Stimulated activated CD8-positive, alpha-beta memory T cell treated with anti-CD3 and anti-CD28 coated beads, Interleukin-4, amount 100 ng/mL, for 24 hours (primary cell): ENCODE results near the gene CSH2.
"Not testable (repeated sequence)": the region's sequence is repeated elsewhere in the genome, so short reads cannot be mapped to it uniquely, and the experiment has no call there.

ENCODE experiments used
- DNase-seq: peaks from one replicate; pipeline ENCODE4 v3.0.0-alpha.2; 2020; ENCODE audit warnings: low read depth

Gene CSH2

GRCh38 chr17:63873577-63873976, at the start of gene CSH2:
Gene CSH2, minus strand, starts transcription at chr17:63873677. Its CDS starts 63 bp downstream, at chr17:63873614.
- DNase-seq: not testable (repeated sequence)

DNA sequence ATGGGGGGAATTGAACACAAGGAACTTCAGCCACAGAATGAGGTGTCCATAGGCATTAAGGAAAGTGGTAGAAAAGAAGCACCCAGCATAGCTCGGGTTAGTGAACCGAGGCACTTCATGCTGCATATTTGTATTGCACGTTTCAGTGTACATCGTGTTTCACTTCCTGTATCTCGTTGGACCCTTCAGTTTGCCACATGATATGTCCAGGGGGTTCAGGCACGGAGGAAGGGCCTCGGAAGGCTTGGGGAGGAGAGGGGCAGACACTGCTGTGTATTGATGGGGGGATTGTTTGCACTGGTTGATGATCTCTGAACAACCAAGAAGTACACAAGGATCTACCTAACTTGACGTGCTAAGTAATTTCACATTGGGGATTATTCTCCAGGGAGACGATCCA, 48.9 kb upstream of the CSH2 start:
- DNase-seq: not testable (repeated sequence)

DNA sequence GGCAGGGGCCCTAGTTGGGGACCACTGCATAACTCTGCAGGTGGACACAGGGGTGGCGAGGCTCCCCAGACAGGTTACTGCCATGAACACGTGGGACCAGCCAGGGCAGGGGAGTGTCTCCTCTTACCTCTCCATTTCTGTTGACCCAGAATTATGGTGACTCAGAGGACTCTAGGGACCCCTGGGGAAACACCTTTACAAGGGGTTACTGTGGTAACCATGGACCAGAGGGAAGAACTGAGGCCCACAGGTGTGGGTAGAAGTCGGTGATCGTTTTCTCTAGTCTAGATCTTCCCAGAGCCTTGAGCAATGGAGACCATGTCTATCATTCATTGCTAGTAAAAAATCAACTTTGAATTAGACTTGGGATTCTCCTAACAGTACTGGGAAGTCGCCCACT, 47.3 kb upstream of the CSH2 start:
- DNase-seq: not testable (repeated sequence)

DNA sequence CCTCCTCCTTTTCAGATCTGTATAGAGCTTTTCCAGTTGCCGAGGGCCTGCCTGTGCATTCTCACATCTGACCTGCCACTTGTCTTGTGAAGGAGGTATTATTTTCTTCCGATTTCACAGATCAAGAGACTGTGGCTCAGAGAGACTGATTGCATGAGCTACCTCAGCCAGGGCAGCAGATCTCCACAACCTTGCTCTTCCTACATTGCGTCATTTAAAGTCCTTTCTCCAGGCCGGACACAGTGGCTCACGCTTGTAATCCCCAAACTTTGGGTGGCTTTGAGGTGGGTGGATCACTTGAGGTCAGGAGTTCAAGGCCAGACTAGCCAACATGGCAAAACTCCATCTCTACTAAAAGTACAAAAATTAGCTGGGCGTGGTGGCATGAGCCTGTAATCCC, 46.6 kb upstream of the CSH2 start:
- DNase-seq: not testable (repeated sequence)

- peak; percentile 56 for DNase-seq
These were observed 45.8 kb upstream of the CSH2 start for GRCh38 chr17:63919311-63919723.

- DNase-seq: not testable (repeated sequence)
These were observed 45.4 kb upstream of the CSH2 start, which contains the start of gene GH1 for GRCh38 chr17:63918789-63919305. Gene GH1, minus strand, starts transcription at chr17:63918839. Its CDS starts 63 bp downstream, at chr17:63918776.

GRCh38 chr17:63918305-63918704, 44.8 kb upstream of the CSH2 start:
- DNase-seq: no peak

GRCh38 chr17:63917646-63918045, 44.2 kb upstream of the CSH2 start:
- no peak for DNase-seq

DNA sequence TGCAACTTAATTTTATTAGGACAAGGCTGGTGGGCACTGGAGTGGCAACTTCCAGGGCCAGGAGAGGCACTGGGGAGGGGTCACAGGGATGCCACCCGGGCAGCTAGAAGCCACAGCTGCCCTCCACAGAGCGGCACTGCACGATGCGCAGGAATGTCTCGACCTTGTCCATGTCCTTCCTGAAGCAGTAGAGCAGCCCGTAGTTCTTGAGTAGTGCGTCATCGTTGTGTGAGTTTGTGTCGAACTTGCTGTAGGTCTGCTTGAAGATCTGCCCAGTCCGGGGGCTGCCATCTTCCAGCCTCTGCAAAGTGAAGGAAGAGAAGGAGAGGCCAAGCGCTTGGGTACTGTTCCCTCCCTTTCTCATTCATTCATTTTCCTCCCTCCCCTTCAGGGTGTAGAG, 43.7 kb upstream of the CSH2 start:
- not testable (repeated sequence) for DNase-seq

DNA sequence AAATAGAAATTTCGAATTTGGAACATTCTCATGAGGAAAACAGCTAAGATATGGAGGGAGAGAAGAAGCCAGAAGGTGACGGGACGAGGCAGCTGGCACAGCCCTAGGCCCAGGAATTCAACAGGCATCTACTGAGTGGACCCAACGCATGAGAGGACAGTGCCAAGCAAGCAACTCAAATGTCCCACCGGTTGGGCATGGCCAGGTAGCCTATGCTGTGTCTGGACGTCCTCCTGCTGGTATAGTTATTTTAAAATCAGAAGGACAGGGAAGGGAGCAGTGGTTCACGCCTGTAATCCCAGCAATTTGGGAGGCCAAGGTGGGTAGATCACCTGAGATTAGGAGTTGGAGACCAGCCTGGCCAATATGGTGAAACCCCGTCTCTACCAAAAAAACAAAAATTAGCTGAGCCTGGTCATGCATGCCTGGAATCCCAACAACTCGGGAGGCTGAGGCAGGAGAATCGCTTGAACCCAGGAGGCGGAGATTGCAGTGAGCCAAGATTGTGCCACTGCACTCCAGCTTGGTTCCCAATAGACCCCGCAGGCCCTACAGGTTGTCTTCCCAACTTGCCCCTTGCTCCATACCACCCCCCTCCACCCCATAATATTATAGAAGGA, 43.2 kb upstream of the CSH2 start:
- no peak for DNase-seq

DNA sequence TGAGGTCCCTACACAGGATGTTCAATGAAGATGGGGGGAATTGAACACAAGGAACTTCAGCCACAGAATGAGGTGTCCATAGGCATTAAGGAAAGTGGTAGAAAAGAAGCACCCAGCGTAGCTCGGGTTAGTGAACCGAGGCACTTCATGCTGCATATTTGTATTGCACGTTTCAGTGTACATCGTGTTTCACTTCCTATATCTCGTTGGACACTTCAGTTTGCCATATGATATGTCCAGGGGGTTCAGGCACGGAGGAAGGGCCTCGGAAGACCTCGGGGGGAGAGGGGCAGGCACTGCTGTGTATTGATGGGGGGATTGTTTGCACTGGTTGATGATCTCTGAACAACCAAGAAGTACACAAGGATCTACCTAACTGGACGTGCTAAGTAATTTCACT, 42.3 kb upstream of the CSH2 start:
- DNase-seq: not testable (repeated sequence)

GRCh38 chr17:63914471-63914870, 41.0 kb upstream of the CSH2 start:
- no peak for DNase-seq

GRCh38 chr17:63911657-63912100, 38.2 kb upstream of the CSH2 start:
- peak; percentile 49 for DNase-seq

DNA sequence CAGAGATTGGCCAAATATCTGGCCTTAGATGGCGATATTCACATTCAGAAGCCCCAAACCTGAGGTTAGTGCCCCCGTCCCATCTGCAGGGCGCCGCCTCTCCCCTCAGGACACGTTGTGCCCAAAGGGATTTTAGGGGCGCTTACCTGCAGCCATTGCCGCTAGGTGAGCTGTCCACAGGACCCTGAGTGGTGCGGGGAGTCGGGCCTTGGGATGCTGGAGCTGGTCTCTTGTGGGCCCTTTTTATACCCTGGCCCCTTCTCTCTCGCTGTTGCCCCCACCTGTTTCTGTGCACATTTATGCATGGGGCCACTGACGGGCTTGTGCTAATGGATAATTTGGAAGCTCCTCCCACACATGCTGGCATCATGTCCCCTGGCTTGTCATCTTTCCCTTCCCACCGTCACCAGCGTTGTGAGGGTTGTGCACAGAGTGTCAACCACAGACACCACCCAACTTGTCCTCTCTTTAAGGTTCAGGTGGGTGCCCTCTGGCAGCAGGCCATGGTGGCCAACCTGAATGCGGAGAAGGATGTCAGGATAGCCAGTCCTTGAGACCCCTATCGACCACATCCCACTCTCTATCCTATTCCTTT, 37.7 kb upstream of the CSH2 start, which contains the start of gene CSHL1:
Gene CSHL1, minus strand, starts transcription at position 218 of the 595 bp plus-strand sequence. Its CDS starts 62 bp downstream, at position 156.
- no peak for DNase-seq

DNA sequence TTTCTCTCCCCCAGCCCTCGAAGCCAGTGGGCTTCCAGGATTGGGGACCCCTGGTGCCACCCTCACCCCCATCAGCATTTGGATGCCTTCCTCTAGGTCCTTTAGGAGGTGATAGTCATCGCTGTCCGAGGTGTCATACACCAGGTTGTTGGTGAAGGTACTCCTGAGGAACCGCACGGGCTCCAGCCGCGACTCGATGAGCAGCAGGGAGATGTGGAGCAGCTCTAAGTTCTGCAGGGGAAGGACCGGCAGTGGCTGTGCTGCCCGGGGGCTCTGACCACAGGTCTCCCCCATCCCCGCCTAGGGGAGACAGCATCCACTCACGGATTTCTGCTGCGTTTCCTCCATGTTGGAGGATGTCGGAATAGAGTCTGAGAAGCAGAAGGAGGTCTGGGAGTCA, 36.6 kb upstream of the CSH2 start:
- no peak for DNase-seq

DNA sequence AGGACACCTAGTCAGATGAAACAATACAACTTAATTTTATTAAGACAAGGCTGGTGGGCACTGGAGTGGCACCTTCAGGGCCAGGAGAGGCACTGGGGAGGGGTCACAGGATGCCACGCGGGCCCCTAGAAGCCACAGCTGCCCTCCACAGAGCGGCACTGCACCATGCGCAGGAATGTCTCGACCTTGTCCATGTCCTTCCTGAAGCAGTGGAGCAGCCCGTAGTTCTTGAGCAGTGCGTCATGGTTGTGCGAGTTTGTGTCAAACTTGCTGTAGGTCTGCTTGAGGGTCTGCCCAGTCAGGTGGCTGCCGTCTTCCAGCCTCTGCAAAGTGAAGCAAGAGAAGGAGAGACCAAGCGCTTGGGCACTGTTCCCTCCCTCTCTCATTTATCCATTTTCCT, 36.1 kb upstream of the CSH2 start:
- not testable (repeated sequence) for DNase-seq

DNA sequence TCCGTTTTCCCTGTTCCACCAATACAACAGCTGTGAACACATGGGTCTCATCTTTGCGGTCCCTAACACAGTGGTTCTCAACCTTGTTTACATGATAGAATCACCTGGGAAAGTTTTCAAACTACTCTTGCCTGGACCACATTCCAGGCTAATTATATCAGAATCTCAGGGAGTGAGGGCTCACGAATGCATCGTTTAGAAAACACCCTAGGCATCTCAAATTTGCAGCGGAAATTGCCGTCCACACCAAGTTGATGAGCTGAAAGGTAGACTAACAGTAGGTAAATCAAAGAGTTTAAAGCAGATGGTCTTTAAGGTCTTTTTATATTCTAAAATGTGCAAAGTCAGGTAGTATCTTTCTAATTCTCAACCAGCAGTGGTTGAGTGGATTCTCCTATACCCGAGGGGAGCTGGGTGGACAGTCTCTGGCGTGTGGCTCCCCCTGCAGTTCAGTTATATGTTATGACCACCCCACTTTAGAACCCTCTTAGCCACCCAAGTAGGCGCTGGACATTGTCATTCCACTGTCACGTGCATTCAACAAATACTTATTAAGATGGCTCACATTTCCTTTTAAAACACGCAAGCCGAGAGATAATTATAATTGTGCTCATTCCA, 33.8 kb upstream of the CSH2 start:
- DNase-seq: not testable (repeated sequence)

DNA sequence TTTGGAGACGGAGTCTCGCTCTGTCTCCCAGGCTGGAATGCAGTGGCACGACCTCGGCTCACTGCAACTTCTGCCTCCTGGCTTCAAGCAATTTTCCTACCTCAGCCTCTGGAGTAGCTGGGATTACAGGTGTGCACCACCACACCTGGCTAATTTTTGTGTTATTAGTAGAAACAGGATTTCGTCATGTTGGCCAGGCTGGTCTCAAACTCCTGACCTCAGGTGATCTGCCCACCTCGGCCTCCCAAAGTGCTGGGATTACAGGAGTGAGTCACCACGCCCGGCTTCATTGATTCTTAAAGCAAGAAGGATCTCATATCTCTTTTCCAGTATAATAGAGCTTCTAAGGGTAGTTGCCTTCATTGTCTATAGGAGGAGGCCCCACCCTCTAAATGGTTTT, 31.3 kb upstream of the CSH2 start:
- not testable (repeated sequence) for DNase-seq

- not testable (repeated sequence) for DNase-seq
These were observed 30.3 kb upstream of the CSH2 start for GRCh38 chr17:63903787-63904201.

DNA sequence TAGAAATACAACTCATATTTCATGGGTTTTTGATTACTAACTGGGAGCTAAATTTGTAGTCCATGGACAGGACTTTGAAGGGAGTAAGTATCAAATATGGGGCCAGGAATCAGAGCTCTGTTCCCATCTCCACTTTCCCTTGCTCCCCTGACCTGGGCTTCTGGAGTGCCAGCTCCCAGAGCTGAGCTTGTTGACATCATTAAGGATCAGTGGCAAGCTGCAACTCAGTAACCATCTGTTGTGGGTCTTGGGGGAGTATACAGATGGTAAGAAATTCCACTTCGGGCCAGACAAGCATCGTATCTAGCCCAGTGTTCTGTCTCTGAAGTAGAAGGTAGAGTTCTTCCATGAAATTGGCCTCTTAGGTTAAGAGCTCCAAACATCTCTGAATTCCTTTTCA, 28.5 kb upstream of the CSH2 start:
- not testable (repeated sequence) for DNase-seq

DNA sequence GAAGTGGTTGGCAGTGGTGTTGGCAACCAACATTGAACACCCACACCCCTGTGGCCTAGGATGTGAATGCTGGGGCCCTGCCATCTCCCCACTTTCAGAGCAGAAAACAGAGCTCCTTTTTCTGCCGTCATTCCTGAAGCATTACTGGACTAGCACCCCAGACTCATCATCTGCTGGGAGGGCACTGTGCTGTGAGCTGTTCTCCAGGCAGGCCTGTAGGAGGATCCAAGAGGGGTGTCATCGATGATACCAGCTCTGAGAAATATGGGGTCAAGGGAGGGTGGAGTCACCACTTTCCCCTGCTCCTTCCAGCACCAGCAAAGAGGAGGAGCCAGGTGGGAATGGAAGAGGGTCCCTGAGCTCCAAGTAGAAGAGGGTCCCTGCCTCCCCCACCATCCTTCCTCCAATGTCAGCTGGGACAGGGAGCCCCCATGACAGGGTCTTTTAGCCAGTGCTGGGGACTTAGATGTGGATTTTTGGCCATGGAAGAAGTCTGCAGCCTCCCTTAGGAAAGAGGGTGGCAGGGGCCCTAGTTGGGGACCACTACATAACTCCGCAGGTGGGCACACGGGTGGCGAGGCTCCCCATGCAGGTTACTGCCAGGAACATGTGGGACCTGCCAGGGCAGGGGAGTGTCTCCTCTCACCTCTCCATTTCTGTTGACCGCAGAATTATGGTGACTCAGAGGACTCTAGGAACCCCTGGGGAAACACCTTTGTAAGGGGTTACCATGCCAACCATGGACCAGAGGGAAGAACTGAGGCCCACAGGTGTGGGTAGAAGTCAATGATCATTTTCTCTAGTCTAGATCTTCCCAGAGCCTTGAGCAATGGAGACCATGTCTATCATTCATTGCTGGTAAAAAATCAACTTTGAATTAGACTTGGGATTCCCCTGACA, 25.7 kb upstream of the CSH2 start:
- not testable (repeated sequence) for DNase-seq
